Fibroblast of skin of right quadriceps (primary cell): ENCODE results near the gene CSH1.
"Not testable (repeated sequence)": the region's sequence is repeated elsewhere in the genome, so short reads cannot be mapped to it uniquely, and the experiment has no call there.

Source experiments
- DNase-seq: peaks from one replicate; pipeline ENCODE4 v3.0.0-alpha.2; 2013

CSH1 gene

DNA sequence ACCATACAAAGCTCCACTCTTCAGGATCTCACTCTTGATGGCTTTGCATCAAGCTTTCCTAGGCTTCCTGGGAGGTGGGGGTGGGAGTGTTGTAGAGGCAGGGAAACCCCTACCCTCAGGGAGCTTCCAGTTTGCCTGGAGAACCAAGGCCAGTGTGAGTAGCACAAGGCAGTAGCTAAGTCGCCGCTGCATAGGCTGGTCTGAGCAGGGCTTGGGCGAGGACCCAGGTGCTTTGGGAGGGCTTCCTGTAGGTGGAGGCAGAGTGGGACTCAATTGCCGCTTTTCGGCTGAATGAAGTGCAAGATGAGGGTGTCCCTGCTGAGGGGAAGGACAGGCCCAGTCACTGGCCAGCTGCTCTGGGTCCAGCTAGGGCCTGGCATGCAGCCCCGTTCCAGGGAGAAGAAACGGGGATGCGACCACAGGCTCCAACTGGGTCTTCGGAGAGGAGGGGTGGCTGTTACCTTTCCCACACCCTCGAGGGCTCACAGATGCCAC, 31.8 kb upstream of the CSH1 start:
- no peak for DNase-seq

- no peak for DNase-seq
These were observed 31.2 kb upstream of the CSH1 start for GRCh38 chr17:63927464-63928171.

DNA sequence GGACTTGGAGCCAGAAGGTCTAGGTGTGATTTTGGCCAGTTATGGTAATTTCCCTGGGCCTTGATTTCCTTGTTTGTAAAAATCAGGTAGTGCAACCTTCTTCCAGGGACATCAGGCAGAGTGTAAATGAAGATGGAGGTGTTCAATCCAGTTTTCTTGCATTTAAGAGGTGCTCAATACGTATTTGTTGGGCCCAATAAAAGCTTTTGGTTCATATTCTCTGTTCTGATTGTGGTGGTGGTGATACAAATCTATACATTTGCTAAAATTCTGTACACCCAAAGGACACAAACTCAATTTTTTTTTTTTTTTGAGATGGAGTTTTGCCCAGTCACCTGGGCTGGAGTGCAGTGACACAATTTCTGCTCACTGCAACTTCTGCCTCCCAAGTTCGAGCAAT, 29.8 kb upstream of the CSH1 start:
- no peak for DNase-seq

- DNase-seq = no peak
These were observed 29.2 kb upstream of the CSH1 start for GRCh38 chr17:63925615-63926014.

DNA sequence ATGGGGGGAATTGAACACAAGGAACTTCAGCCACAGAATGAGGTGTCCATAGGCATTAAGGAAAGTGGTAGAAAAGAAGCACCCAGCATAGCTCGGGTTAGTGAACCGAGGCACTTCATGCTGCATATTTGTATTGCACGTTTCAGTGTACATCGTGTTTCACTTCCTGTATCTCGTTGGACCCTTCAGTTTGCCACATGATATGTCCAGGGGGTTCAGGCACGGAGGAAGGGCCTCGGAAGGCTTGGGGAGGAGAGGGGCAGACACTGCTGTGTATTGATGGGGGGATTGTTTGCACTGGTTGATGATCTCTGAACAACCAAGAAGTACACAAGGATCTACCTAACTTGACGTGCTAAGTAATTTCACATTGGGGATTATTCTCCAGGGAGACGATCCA, 26.0 kb upstream of the CSH1 start:
- DNase-seq = not testable (repeated sequence)

DNA sequence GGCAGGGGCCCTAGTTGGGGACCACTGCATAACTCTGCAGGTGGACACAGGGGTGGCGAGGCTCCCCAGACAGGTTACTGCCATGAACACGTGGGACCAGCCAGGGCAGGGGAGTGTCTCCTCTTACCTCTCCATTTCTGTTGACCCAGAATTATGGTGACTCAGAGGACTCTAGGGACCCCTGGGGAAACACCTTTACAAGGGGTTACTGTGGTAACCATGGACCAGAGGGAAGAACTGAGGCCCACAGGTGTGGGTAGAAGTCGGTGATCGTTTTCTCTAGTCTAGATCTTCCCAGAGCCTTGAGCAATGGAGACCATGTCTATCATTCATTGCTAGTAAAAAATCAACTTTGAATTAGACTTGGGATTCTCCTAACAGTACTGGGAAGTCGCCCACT, 24.4 kb upstream of the CSH1 start:
- not testable (repeated sequence) for DNase-seq

GRCh38 chr17:63920050-63920449, 23.7 kb upstream of the CSH1 start:
- DNase-seq = not testable (repeated sequence)

DNA sequence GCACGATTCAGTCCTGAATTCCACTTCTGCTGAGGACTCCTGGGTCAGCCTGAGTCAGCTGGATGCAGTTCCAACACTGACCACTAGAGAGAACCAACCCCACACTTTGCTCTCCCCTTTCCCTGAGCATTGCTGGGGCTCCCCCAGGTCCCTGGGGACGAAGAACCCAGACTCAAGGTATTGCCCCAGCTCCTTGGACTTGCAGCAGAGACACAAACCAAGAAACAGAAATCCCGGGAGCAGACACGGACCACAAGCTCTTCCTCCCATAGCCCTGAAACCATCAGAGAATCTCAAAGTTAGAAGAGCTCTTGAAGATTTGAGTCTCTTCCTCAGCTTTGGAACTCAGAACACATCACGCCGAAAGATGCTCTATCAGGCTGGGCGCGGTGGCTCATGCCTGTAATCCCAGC, 22.9 kb upstream of the CSH1 start:
- peak; percentile 56 for DNase-seq

GRCh38 chr17:63918789-63919305, 22.5 kb upstream of the CSH1 start, which contains the start of gene GH1:
Gene GH1, minus strand, starts transcription at chr17:63918839. Its CDS starts 63 bp downstream, at chr17:63918776.
- not testable (repeated sequence) for DNase-seq

GRCh38 chr17:63918305-63918704, 21.9 kb upstream of the CSH1 start:
- DNase-seq = no peak

DNA sequence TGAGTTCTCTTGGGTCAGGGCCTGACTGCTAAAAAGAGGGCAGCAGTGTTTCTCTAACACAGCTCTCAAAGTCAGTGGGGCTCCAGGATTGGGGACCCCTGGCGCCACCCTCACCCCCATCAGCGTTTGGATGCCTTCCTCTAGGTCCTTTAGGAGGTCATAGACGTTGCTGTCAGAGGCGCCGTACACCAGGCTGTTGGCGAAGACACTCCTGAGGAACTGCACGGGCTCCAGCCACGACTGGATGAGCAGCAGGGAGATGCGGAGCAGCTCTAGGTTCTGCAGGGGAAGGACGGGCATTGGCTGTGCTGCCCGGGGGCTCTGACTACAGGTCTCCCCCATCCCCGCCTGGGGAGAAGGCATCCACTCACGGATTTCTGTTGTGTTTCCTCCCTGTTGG, 21.3 kb upstream of the CSH1 start:
- DNase-seq = no peak

DNA sequence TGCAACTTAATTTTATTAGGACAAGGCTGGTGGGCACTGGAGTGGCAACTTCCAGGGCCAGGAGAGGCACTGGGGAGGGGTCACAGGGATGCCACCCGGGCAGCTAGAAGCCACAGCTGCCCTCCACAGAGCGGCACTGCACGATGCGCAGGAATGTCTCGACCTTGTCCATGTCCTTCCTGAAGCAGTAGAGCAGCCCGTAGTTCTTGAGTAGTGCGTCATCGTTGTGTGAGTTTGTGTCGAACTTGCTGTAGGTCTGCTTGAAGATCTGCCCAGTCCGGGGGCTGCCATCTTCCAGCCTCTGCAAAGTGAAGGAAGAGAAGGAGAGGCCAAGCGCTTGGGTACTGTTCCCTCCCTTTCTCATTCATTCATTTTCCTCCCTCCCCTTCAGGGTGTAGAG, 20.8 kb upstream of the CSH1 start:
- not testable (repeated sequence) for DNase-seq

DNA sequence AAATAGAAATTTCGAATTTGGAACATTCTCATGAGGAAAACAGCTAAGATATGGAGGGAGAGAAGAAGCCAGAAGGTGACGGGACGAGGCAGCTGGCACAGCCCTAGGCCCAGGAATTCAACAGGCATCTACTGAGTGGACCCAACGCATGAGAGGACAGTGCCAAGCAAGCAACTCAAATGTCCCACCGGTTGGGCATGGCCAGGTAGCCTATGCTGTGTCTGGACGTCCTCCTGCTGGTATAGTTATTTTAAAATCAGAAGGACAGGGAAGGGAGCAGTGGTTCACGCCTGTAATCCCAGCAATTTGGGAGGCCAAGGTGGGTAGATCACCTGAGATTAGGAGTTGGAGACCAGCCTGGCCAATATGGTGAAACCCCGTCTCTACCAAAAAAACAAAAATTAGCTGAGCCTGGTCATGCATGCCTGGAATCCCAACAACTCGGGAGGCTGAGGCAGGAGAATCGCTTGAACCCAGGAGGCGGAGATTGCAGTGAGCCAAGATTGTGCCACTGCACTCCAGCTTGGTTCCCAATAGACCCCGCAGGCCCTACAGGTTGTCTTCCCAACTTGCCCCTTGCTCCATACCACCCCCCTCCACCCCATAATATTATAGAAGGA, 20.3 kb upstream of the CSH1 start:
- DNase-seq = no peak

DNA sequence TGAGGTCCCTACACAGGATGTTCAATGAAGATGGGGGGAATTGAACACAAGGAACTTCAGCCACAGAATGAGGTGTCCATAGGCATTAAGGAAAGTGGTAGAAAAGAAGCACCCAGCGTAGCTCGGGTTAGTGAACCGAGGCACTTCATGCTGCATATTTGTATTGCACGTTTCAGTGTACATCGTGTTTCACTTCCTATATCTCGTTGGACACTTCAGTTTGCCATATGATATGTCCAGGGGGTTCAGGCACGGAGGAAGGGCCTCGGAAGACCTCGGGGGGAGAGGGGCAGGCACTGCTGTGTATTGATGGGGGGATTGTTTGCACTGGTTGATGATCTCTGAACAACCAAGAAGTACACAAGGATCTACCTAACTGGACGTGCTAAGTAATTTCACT, 19.4 kb upstream of the CSH1 start:
- not testable (repeated sequence) for DNase-seq

DNA sequence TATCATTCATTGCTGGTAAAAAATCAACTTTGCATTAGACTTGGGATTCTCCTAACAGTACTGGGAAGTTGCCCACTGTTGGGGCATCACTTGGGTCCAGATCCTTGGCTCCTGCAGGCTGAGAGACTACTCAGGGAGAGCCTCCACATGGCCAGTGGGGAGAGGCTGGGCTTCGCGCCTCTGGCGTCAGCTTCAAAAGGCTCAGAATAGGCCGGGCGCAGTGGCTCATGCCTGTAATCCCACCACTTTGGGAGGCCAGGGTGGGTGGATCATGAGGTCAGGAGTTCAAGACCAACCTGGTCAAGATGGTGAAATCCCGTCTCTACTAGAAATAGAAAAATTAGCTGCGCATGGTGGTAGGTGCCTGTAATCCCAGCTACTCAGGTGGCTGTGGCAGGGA, 18.1 kb upstream of the CSH1 start:
- no peak for DNase-seq

- DNase-seq = peak; percentile 16
These were observed 15.3 kb upstream of the CSH1 start for GRCh38 chr17:63911657-63912100.

GRCh38 chr17:63911041-63911635, 14.8 kb upstream of the CSH1 start, which contains the start of gene CSHL1:
Gene CSHL1, minus strand, starts transcription at chr17:63911258. Its CDS starts 62 bp downstream, at chr17:63911196.
- DNase-seq = no peak

- DNase-seq = no peak
These were observed 13.7 kb upstream of the CSH1 start for GRCh38 chr17:63910096-63910495.

DNA sequence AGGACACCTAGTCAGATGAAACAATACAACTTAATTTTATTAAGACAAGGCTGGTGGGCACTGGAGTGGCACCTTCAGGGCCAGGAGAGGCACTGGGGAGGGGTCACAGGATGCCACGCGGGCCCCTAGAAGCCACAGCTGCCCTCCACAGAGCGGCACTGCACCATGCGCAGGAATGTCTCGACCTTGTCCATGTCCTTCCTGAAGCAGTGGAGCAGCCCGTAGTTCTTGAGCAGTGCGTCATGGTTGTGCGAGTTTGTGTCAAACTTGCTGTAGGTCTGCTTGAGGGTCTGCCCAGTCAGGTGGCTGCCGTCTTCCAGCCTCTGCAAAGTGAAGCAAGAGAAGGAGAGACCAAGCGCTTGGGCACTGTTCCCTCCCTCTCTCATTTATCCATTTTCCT, 13.2 kb upstream of the CSH1 start:
- DNase-seq = not testable (repeated sequence)

- DNase-seq = not testable (repeated sequence)
These were observed 10.9 kb upstream of the CSH1 start for GRCh38 chr17:63907161-63907778.

DNA sequence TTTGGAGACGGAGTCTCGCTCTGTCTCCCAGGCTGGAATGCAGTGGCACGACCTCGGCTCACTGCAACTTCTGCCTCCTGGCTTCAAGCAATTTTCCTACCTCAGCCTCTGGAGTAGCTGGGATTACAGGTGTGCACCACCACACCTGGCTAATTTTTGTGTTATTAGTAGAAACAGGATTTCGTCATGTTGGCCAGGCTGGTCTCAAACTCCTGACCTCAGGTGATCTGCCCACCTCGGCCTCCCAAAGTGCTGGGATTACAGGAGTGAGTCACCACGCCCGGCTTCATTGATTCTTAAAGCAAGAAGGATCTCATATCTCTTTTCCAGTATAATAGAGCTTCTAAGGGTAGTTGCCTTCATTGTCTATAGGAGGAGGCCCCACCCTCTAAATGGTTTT, 8.4 kb upstream of the CSH1 start:
- DNase-seq = not testable (repeated sequence)

DNA sequence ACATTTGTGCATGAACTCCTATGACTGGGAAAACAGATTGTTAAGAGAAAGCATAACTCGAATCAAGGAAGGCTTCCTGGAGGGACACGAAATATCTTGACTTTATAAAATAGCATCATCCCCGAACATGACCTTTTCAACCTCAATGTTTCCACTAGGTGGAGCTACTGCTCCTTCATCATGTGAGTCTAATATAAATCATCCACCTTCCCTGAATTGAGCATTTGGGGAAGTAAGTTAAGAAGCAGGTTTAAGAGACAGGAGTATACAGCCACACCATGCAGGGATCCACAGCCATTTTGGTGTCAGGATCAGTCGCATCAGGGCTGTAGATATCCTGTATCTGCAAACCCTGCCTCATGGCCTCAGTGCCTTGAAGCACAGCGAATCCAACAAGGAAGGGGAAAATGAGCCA, 7.4 kb upstream of the CSH1 start:
- not testable (repeated sequence) for DNase-seq

GRCh38 chr17:63901971-63902370, 5.6 kb upstream of the CSH1 start:
- DNase-seq = not testable (repeated sequence)
